ENCODE results near the gene NFIA.

NFIA gene

GRCh38 chr1:61498342-61498741 is 416.0 kb downstream of the NFIA start:
- no peak for DNase-seq (ENCODE audit: low read depth)

GRCh38 chr1:61501971-61502916 is 419.9 kb downstream of the NFIA start:
- no peak for DNase-seq (ENCODE audit: low read depth)

- no peak for DNase-seq (ENCODE audit: low read depth)
Observed at GRCh38 chr1:61504305-61504704, 421.9 kb downstream of the NFIA start.

- DNase-seq (ENCODE audit: low read depth): no peak
Observed at GRCh38 chr1:61504852-61505390, 422.6 kb downstream of the NFIA start.

- DNase-seq (ENCODE audit: low read depth): no peak
Observed at GRCh38 chr1:61506236-61506635, 423.9 kb downstream of the NFIA start.

GRCh38 chr1:61506944-61507500 is 424.7 kb downstream of the NFIA start:
- no peak for DNase-seq (ENCODE audit: low read depth)
